Psoas muscle (tissue), 8 donors: ENCODE data around the gene RPS15. TPM values are rescaled to one million over a fixed set of nuclear protein-coding genes. Genes with fewer than 3 reads are reported as not detected.

Source experiments
- ATAC-seq, 4 donors: fragments of 200-7000 bp; cut with Tn5 transposase; one replicate each; pipeline ENCODE4 v1.9.1; 2020; ENCODE audit warnings: moderate library complexity in 3 of 4, mild to moderate bottlenecking in 2 of 4
- DNase-seq, 2 donors: peaks; one replicate each; pipeline ENCODE4 v3.0.0-alpha.2; 2020
- H3K27ac ChIP-seq: fragments of 200-600 bp; one replicate; pipeline ENCODE4 v1.8.0; 2022
- H3K27me3 ChIP-seq, 3 donors: fragments of 200-600 bp in 1 of 3; one replicate each; pipeline versions ENCODE4 v1.6.1 to v1.8.0; 2013 to 2022; ENCODE audit warnings: low read length in 2 of 3, mild to moderate bottlenecking in 2 of 3, moderate library complexity in 1 of 3; ENCODE audit not compliant: insufficient read depth in 3 of 3
- H3K36me3 ChIP-seq, 2 donors: fragments of 200-600 bp in 1 of 2; one replicate each; pipeline versions ENCODE4 v1.6.1 to v1.8.0; 2013 to 2022; ENCODE audit warnings: low read depth in 1 of 2, mild to moderate bottlenecking in 1 of 2, moderate library complexity in 1 of 2; ENCODE audit not compliant: insufficient read depth in 1 of 2
- H3K4me1 ChIP-seq: fragments of 200-600 bp; one replicate; pipeline ENCODE4 v1.8.0; 2022
- H3K4me3 ChIP-seq: fragments of 200-600 bp; one replicate; pipeline ENCODE4 v1.8.0; 2022; ENCODE audit warnings: mild to moderate bottlenecking
- H3K9me3 ChIP-seq: fragments of 200-600 bp; one replicate; pipeline ENCODE4 v1.8.0; 2022
- WGBS, 3 donors: extraction: QIAGEN DNeasy Blood & Tissue Kit; methylation state at CpG; one replicate each; pipeline versions ENCODE4 v1.1.6 to v1.1.7; 2013; 5-methylcytosine and 5-hydroxymethylcytosine counted together
- intact Hi-C, 2 donors: fragments of 100-400 bp; cut with DNase I; formaldehyde crosslinking; loops; one replicate each; pipeline versions ENCODE4 v1.11.0 to v1.14.2; 2022
- polyA plus RNA-seq, 3 donors: library from polyadenylated mRNA; stranded (reverse); fragments of 200-250 nt; gene quantifications; one replicate each; pipeline ENCODE4 v1.2.3, GENCODE V29; 2013
- total RNA-seq, 4 donors: library from RNA; stranded (reverse); fragmentation: NEBNext Ultra II Directional in 2 of 4; extraction: Animal tissue kit (Norgen Biotek cat#: 25700) in 2 of 4; gene quantifications; one replicate each; pipeline versions ENCODE4 v1.2.1 to v1.2.4, GENCODE V29; 2021 to 2023
- TF ChIP-seq, protein P1 (sequence below): fragments of 200-600 bp; IDR thresholded peaks from one replicate; pipeline ENCODE4 v1.8.0; 2022; ENCODE audit warnings: antibody characterized with exemption
- donor health status: healthy with polysubstance abuse.
- donor health status: DM: no; HTN: no; CAD: no; lungs with moderate emphysema.
- donor health status: Bipolar disorder and iron deficiency.
- donor health status: healthy.
- donor health status: DM: yes; HTN: yes; CAD: no.
- donor health status: DM: no; HTN: no; CAD: no.
- donor health status: DM: no; HTN: no; CAD: no.
- donor health status: DM: yes; HTN: yes; CAD: no.

The RPS15 gene
- total and polyA plus RNA-seq, 7 donors: 697 to 4,077 (median 992) TPM

DNA sequence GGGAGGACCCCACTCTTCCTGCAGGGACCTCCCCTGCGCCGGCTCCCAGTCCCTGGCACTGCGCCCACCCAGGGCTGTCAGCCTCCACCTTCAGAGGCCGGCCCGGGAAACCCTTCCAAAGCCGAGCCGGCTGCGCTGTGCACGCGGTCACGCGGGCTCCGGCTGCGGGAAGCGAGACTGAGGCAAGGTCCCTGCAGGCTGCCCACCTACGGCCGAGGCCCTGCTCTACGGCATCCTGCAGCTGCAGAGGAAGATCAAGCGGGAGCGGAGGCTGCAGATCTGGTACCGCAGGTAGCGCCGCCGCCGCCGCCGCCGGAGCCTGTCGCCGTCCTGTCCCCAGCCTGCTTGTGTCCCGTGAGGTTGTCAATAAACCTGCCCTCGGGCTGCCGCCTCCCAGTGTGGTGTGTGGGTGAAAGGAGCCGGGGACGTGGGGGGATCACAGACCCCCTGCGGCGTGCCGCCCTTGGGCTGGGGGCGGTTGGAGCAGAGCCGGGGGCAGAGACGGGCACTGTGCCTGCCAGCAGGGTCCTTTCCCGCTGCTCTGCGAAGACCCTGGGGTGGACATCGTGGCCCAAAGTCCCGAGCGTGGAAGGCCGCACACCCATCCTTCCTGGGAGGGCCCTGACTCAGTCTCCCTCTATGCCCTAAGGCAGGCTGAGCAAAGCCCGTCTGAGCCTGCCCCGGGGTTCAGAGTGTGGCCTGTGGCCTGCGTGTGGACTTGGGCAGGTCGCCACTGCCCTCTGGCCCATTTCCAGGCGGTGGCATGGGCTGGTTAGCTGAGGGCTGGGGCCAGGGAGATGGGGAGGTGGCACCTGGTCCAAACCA lies 42.8 kb upstream of the RPS15 start:
- intact Hi-C loops: loop anchor here in 1 of 2 donors (5.0 kb wide), 1 partner anchor 118 kb away; the partner anchor contains the start of gene FAM174C
- peak in 1 of 2 donors; percentile 78 for DNase-seq
- Histone ChIP-seq H3K4me1 (peaks cover 22% of the 10 kb centered on the region), H3K4me3 (no peak overlapping the region), H3K36me3 (peaks cover 0 to 60% of the 10 kb centered on the region in 2 donors), H3K9me3 (no peaks in the 10 kb centered on the region), H3K27me3 (no peaks in the 10 kb centered on the region), H3K27ac (peak overlapping the region; percentile 30)
- peak; percentile 10 to 51 (median 40) for ATAC-seq
- TF ChIP-seq, protein P1, sequence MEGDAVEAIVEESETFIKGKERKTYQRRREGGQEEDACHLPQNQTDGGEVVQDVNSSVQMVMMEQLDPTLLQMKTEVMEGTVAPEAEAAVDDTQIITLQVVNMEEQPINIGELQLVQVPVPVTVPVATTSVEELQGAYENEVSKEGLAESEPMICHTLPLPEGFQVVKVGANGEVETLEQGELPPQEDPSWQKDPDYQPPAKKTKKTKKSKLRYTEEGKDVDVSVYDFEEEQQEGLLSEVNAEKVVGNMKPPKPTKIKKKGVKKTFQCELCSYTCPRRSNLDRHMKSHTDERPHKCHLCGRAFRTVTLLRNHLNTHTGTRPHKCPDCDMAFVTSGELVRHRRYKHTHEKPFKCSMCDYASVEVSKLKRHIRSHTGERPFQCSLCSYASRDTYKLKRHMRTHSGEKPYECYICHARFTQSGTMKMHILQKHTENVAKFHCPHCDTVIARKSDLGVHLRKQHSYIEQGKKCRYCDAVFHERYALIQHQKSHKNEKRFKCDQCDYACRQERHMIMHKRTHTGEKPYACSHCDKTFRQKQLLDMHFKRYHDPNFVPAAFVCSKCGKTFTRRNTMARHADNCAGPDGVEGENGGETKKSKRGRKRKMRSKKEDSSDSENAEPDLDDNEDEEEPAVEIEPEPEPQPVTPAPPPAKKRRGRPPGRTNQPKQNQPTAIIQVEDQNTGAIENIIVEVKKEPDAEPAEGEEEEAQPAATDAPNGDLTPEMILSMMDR: no peak
- WGBS, 3 donors: 49 to 77% (median 57%) methylated on average over 43 to 52 of the region's 52 CpGs

DNA sequence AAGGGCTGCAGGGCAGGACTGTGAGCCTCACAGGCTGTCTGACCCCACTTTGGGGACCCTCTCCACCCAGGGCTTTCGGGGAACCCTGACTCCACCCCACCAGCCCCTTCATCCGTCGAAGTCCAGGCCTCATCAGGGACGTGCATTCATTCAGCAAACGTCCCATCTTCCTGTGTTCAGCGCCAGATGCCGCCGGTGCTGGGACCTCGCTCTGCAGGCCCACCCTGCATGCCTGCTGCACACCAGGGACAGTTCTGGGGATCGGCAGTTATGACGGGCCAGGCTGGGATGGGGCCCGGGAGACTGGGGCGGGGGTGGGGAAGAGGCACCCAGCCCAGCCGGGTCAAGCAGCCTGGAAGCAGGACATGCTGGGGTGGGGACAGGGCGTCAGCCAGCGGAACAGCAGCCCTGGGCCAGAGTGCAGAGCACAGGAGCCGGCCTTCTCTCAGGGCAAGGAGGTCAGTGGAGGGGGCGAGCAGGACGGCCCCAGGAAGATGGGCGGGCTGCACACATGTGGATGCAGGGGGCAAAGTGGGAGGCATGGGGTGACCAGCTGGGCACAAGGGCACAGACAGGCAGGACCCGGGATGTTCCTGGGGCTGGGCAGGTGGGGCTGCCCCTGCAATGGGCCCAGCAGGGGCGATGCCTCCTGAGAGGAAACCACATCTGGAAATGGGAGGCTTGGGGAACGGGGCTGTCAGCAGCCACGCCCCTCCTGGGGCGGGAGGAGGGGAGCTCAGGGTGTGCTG lies 42.0 kb upstream of the RPS15 start:
- H3K27me3 ChIP-seq: no peaks in the 10 kb centered on the region
- DNase-seq: no peak
- TF ChIP-seq, protein P1: no peak
- ATAC-seq: peak in 3 of 4 donors; percentile 9 to 31 (median 25)
- H3K4me3 ChIP-seq: no peak overlapping the region
- no peaks in the 10 kb centered on the region for H3K9me3 ChIP-seq
- peak overlapping the region; percentile 30 for H3K27ac ChIP-seq
- peaks cover 0 to 52% of the 10 kb centered on the region in 2 donors for H3K36me3 ChIP-seq
- intact Hi-C loops: loop anchor here in 1 of 2 donors (5.0 kb wide), 1 partner anchor 119 kb away; the partner anchor contains the start of gene FAM174C
- WGBS, 3 donors: 13 to 30% (median 17%) methylated on average over 24 to 25 of the region's 25 CpGs
- peaks cover 25% of the 10 kb centered on the region for H3K4me1 ChIP-seq

DNA sequence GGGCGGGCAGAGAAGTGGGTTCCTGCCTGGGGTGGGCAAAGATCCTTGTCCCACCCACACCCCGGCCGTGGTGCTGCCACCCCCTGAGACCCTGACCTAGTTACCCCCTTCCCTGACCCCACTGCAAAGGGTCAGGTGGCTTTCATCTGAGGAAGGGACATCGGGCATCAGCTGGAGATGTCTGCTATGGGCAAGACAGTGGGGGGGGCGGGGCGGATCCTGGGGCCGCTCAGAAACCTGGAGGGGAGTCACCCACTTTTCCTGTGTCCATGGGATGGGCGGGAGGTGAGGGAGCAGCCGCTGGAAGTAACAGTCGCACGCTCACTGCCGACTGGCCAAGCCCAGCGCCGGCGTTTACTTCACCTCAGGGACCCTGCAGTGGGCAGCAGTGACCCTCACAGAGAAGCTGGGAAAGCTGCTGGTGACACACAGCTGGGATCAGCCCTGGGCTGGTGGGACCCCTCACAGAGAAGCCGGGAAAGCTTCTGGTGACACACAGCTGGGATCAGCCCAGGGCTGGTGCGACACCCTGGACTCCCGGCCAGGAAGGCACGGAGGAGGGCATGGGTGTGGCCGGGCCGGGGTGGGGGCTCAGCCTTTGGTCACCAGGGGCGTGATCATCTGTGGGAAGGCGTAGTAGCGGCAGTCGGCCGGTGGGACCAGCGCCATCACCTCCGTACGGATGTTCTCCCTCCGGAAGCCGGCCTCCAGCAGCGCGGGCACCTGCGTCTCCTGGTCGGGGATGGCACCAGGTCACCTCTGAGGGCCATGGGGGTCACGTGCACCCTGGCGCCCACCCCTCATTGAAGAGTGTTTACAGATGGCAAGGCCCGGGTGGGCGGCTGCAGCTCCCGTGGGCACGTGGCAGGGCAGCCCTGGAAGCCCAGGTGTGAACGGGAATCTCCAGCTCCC lies 41.2 kb upstream of the RPS15 start:
- WGBS, 3 donors: 44 to 57% (median 44%) methylated on average over 42 of the region's 42 CpGs
- no peak overlapping the region for H3K4me3 ChIP-seq
- no peaks in the 10 kb centered on the region for H3K9me3 ChIP-seq
- TF ChIP-seq, protein P1: no peak
- H3K4me1 ChIP-seq: peaks cover 25% of the 10 kb centered on the region
- peaks cover 0 to 44% of the 10 kb centered on the region in 2 donors for H3K36me3 ChIP-seq
- H3K27me3 ChIP-seq: no peaks in the 10 kb centered on the region
- intact Hi-C loops: loop anchor here in 1 of 2 donors (5.0 kb wide), 1 partner anchor 120 kb away; the partner anchor contains the start of gene FAM174C
- DNase-seq (no peak), ATAC-seq (peak in 1 of 4 donors; percentile 7)
- peak overlapping the region; percentile 36 for H3K27ac ChIP-seq

DNA sequence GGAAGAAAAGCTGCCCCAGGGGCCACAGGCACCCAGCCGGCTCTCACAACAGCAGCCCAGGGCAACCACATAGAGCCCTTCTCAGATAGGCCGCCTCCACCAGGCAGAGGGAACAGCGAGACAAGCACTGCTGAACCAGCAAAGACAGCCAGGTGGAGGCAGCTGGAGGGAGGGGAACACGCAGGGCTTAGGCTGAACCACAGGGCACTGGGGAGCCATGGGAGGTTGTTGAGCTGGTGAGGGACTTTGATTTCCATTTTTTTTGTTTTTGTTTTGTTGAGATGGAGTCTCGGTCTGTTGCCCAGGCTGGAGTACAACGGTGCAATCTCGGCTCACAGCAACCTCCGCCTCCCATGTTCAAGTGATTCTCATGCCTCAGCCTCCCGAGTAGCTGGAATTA lies 40.4 kb upstream of the RPS15 start:
- DNase-seq (no peak), ATAC-seq (no peak)
- Histone ChIP-seq H3K9me3 (no peaks in the 10 kb centered on the region), H3K4me3 (no peak overlapping the region), H3K4me1 (peaks cover 25% of the 10 kb centered on the region), H3K36me3 (peaks cover 0 to 36% of the 10 kb centered on the region in 2 donors), H3K27ac (peak overlapping the region; percentile 36), H3K27me3 (no peaks in the 10 kb centered on the region)
- 76 to 91% (median 76%) methylated on average over 9 of the region's 9 CpGs for WGBS, 3 donors
- intact Hi-C loops: loop anchor here in 1 of 2 donors (5.0 kb wide), 1 partner anchor 121 kb away; the partner anchor contains the start of gene FAM174C
- TF ChIP-seq, protein P1: no peak
